ENCODE results near the gene NMNAT2. TPM values are rescaled to one million over a fixed set of nuclear protein-coding genes. Genes with fewer than 3 reads are reported as not detected.

Gene NMNAT2
- total and polyA plus RNA-seq, 2 donors (not counting 3 experiments of a cell fraction or from before 2014, with no cell fraction given), result 0.28 to 0.38 TPM

DNA sequence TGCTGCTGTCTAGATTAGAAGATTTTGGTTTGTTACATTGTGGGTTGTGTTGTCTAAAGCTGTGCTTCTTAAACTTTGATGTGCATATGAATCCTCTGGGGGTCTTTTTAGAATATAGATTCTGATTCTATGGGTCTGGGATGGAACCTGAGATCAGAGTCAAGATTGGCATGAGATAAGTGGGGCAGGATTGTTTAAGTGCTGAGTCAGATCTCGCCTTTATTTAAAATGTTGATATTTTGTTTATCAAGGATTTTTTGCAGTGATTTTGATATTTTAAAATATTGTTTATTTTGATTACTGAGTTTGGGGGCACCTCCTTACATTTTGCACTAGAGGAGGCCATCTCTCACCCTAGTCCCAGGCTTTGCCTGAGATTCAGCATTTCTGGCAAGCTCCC is 117.4 kb downstream of the NMNAT2 start:
- TF ChIP-seq MYC (IDR thresholded peaks at IDR 0.05; ENCODE audit: low read depth, low read length) (no peak), GATA2 (IDR thresholded peaks at IDR 0.05; ENCODE audit: insufficient read depth, insufficient read length, low read depth, low read length) (no peak), FOS (IDR thresholded peaks at IDR 0.05; ENCODE audit: borderline replicate concordance, insufficient read depth, low read length) (no peak), JUN (IDR thresholded peaks at IDR 0.05; ENCODE audit: borderline replicate concordance, insufficient read depth, insufficient read length, low read depth) (no peak), CTCF (IDR thresholded peaks at IDR 0.05; ENCODE audit: extremely low read depth in 1 of 2, insufficient read depth in 1 of 2, low read depth in 1 of 2, low read length in 2 of 2) (no peak), MAX (IDR thresholded peaks at IDR 0.05; ENCODE audit: insufficient read depth, insufficient read length) (no peak), EZH2 (IDR thresholded peaks at IDR 0.05; ENCODE audit: borderline replicate concordance, low read depth, low read length, severe bottlenecking) (no peak), POLR2AphosphoS5 (IDR thresholded peaks at IDR 0.05; ENCODE audit: insufficient read depth, low read depth, low read length) (no peak), POLR2A (IDR thresholded peaks at IDR 0.05; ENCODE audit: low read depth, low read length) (no peak)
- no peak overlapping the region for H3K4me3 ChIP-seq (replicated peaks in 1 of 3; ENCODE audit: insufficient read depth in 1 of 3, low read depth in 1 of 3, low read length in 3 of 3)
- no peak overlapping the region for H3K27ac ChIP-seq (ENCODE audit: insufficient read depth, low read depth, low read length)
- H3K9me3 ChIP-seq (replicated peaks; ENCODE audit: control insufficient read depth, insufficient read depth, low read length), result no peaks in the 10 kb centered on the region
- dilution Hi-C loops (cut with MboI; ENCODE audit: extremely low pct_ligation_motif_present, low sequenced_read_pairs) (no loop called here), intact Hi-C loops (cut with micrococcal nuclease) (no loop called here)
- H4K20me1 ChIP-seq (replicated peaks; ENCODE audit: control insufficient read depth, extremely low read depth, insufficient read depth, low read length), result no peaks in the 10 kb centered on the region
- FAIRE-seq (no peak), DNase-seq (ENCODE audit: low read depth, low spot score) (no peak)
- H3K4me1 ChIP-seq (ENCODE audit: control insufficient read depth, extremely low read depth, insufficient read depth, low read length), result no peaks in the 10 kb centered on the region
- no peaks in the 10 kb centered on the region for H3K79me2 ChIP-seq (ENCODE audit: control insufficient read depth, insufficient read depth, low read length)
- ChIA-PET CTCF (no interaction called here), POLR2A (no interaction called here)
- no TSS peak for BruUV-seq (replicated peaks)
- H3K36me3 ChIP-seq (ENCODE audit: control insufficient read depth in 2 of 2, extremely low read depth in 1 of 2, insufficient read depth in 2 of 2, low read length in 2 of 2), result no peaks in the 10 kb centered on the region
- no peaks in the 10 kb centered on the region for H3K9me1 ChIP-seq (replicated peaks; ENCODE audit: control insufficient read depth, extremely low read depth, insufficient read depth, low read length)
- no peak overlapping the region for H2AFZ ChIP-seq (ENCODE audit: low read depth, low read length)
- no peak overlapping the region for H3K4me2 ChIP-seq (ENCODE audit: insufficient read depth, low read length)
- H3K27me3 ChIP-seq (ENCODE audit: control insufficient read depth in 2 of 2, insufficient read depth in 2 of 2, low read length in 2 of 2), result no peaks in the 10 kb centered on the region
- H3K9ac ChIP-seq (replicated peaks; ENCODE audit: extremely low read depth, insufficient read depth, low read length), result no peak overlapping the region
